ENCODE data around the gene UCN3. TPM values are rescaled to one million over a fixed set of nuclear protein-coding genes. Genes with fewer than 3 reads are reported as not detected.
"Not testable (repeated sequence)": the region's sequence is repeated elsewhere in the genome, so short reads cannot be mapped to it uniquely, and the experiment has no call there.

UCN3 gene
- total RNA-seq, 4 donors from 2014 or later = not detected

GRCh38 chr10:5369362-5370158 is 4.8 kb downstream of the UCN3 start:
- H3K4me3 ChIP-seq (ENCODE audit: low read depth, poor library complexity, severe bottlenecking) = no peak overlapping the region
- 60 to 63% methylated on average over 16 of the region's 16 CpGs for WGBS, 2 donors
- TF ChIP-seq CTCF (IDR thresholded peaks at IDR 0.05) (no peak), POLR2A (IDR thresholded peaks at IDR 0.05) (no peak)
- intact Hi-C loops (cut with DNase I; ENCODE audit: low total_unique reads) = no loop called here
- no peak for DNase-seq (ENCODE audit: low spot score in 2 of 2)

GRCh38 chr10:5370493-5371352 is 6.0 kb downstream of the UCN3 start:
- TF ChIP-seq POLR2A (IDR thresholded peaks at IDR 0.05) = no peak
- no peak for TF ChIP-seq CTCF (IDR thresholded peaks at IDR 0.05)
- WGBS, 2 donors = 81 to 82% methylated on average over 28 of the region's 28 CpGs
- intact Hi-C loops (cut with DNase I; ENCODE audit: low total_unique reads) = no loop called here
- no peak overlapping the region for H3K4me3 ChIP-seq (ENCODE audit: low read depth, poor library complexity, severe bottlenecking)
- DNase-seq (ENCODE audit: low spot score in 2 of 2) = no peak

GRCh38 chr10:5373307-5373706 is 8.5 kb downstream of the UCN3 start:
- WGBS, 2 donors = 73 to 75% methylated on average over 4 of the region's 4 CpGs
- DNase-seq (ENCODE audit: low spot score in 2 of 2) = no peak
- intact Hi-C loops (cut with DNase I; ENCODE audit: low total_unique reads) = no loop called here
- no peak for TF ChIP-seq POLR2A (IDR thresholded peaks at IDR 0.05)
- TF ChIP-seq CTCF (IDR thresholded peaks at IDR 0.05) = no peak
- H3K4me3 ChIP-seq (ENCODE audit: low read depth, poor library complexity, severe bottlenecking) = no peak overlapping the region

GRCh38 chr10:5373891-5374611 is 9.3 kb downstream of the UCN3 start:
- H3K4me3 ChIP-seq (ENCODE audit: low read depth, poor library complexity, severe bottlenecking) = no peak overlapping the region
- WGBS, 2 donors = 84 to 88% methylated on average over 21 to 22 of the region's 22 CpGs
- intact Hi-C loops (cut with DNase I; ENCODE audit: low total_unique reads) = no loop called here
- no peak for DNase-seq (ENCODE audit: low spot score in 2 of 2)
- TF ChIP-seq POLR2A (IDR thresholded peaks at IDR 0.05) = no peak
- no peak for TF ChIP-seq CTCF (IDR thresholded peaks at IDR 0.05)

- intact Hi-C loops (cut with DNase I; ENCODE audit: low total_unique reads) = no loop called here
- DNase-seq (ENCODE audit: low spot score in 2 of 2) = no peak
- WGBS, 2 donors = 52 to 70% methylated on average over 4 of the region's 4 CpGs
- H3K4me3 ChIP-seq (ENCODE audit: low read depth, poor library complexity, severe bottlenecking) = no peak overlapping the region
- TF ChIP-seq CTCF (IDR thresholded peaks at IDR 0.05) (no peak), POLR2A (IDR thresholded peaks at IDR 0.05) (no peak)
These were observed 11.7 kb downstream of the UCN3 start for GRCh38 chr10:5376450-5376849.

GRCh38 chr10:5379202-5379601 is 14.4 kb downstream of the UCN3 start:
- 96 to 98% methylated on average over 5 of the region's 5 CpGs for WGBS, 2 donors
- intact Hi-C loops (cut with DNase I; ENCODE audit: low total_unique reads); DNase-seq (ENCODE audit: low spot score in 2 of 2); H3K4me3 ChIP-seq (ENCODE audit: low read depth, poor library complexity, severe bottlenecking): not testable (repeated sequence)

GRCh38 chr10:5380395-5380794 is 15.6 kb downstream of the UCN3 start:
- intact Hi-C loops (cut with DNase I; ENCODE audit: low total_unique reads) = loop anchor here (10.0 kb wide), 1 partner anchor 536 kb away; no protein-coding TSS in a partner anchor
- not testable (repeated sequence) for H3K4me3 ChIP-seq (ENCODE audit: low read depth, poor library complexity, severe bottlenecking); DNase-seq (ENCODE audit: low spot score in 2 of 2)
- 92 to 93% methylated on average over 12 of the region's 12 CpGs for WGBS, 2 donors

Data from lower leg skin (tissue), 4 donors.